GM12892 (cell line): ENCODE data around the gene GCC2.
"Not testable (repeated sequence)": the region's sequence is repeated elsewhere in the genome, so short reads cannot be mapped to it uniquely, and the experiment has no call there.

Experiments used
- DNase-seq: peaks from one replicate; pipeline ENCODE4 v3.0.0; 2011; ENCODE audit not compliant: insufficient read length
- FAIRE-seq: peaks from 2 replicates; lab custom pipeline; 2011; peaks lifted over from hg19 to GRCh38; lab: Jason Lieb, UNC
- POLR2A ChIP-seq: IDR thresholded peaks from 2 replicates; pipeline ENCODE4 v1.6.1; 2011; ENCODE audit warnings: low read depth, low read length, control low read depth
- POLR2AphosphoS5 ChIP-seq: IDR thresholded peaks from 2 replicates; pipeline ENCODE4 v1.6.1; 2011; ENCODE audit warnings: low read depth, low read length, control low read depth
- TAF1 ChIP-seq: IDR thresholded peaks from 2 replicates; pipeline ENCODE4 v1.6.1; 2011; ENCODE audit warnings: low read depth, mild to moderate bottlenecking, control low read depth, low read length, borderline replicate concordance

The GCC2 gene

GRCh38 chr2:108414256-108414876, 34.6 kb upstream of the GCC2 start:
- DNase-seq (no peak), FAIRE-seq (peak; percentile 68)
- no peak for TF ChIP-seq POLR2AphosphoS5
- no peak for TF ChIP-seq POLR2A
- no peak for TF ChIP-seq TAF1

DNA sequence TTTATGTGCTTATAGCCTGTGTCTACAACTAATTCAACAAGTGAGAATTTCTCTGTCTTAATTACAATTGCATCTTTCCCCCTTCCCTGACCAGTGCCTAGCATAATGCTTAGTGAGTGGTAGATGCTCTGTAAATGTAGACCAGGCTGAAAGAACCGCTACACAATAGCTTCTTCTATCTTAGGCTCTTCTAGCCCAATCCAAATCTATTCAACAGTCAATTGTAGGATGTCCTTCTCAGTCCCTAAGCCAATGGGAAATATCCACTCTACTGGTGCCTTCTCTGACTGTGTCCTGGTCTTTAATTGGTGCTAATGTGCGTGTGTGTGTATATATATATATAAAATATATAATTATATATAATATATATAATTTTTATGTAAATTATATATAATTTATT, 34.1 kb upstream of the GCC2 start:
- FAIRE-seq (peak; percentile 44), DNase-seq (no peak)
- no peak for TF ChIP-seq TAF1
- TF ChIP-seq POLR2AphosphoS5: no peak
- TF ChIP-seq POLR2A: no peak

DNA sequence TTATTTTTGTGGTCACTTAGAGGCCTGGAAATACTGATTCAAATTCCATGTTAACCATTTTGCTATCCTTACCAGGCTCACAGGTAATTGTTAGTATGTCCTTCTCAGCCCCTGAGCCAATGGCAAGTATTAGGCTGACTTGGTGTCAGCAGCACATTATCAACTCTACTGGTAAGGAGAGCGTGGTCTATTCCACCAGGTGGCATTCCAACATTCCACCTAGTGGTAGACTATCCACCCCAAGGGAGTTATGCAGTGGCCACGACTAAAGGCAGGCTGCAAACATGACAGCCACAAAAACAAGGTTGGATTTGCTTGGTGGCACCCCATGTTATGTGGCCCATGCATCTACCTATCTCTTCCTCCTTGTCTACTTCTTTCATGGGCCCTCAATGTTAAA, 31.8 kb upstream of the GCC2 start:
- no peak for DNase-seq
- FAIRE-seq: no peak
- TF ChIP-seq POLR2AphosphoS5 (no peak), POLR2A (no peak), TAF1 (no peak)

- no peak for TF ChIP-seq TAF1
- no peak for TF ChIP-seq POLR2A
- TF ChIP-seq POLR2AphosphoS5: no peak
- FAIRE-seq (no peak), DNase-seq (no peak)
These were observed 30.6 kb upstream of the GCC2 start for GRCh38 chr2:108418416-108418815.

DNA sequence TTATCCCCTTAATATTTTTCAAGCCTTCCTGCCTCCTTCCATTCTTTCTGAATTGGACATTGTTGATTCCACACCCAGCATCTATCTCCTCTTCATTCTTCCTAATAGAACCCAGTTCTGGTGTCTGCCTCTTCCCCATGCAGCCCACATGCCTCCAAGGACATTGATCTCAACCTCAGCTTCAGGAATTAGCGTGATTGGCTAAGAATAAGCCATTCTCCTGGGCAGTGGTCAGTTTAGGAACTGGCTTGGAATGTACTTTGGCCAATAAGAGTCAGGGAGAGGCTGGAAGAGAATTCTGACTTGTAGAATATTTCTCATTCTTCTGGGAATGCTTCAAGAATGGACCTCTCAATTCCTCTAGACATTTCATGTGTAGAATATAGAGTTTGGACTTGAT, 25.9 kb upstream of the GCC2 start:
- TF ChIP-seq POLR2AphosphoS5 (no peak), POLR2A (no peak), TAF1 (no peak)
- DNase-seq (no peak), FAIRE-seq (no peak)

- no peak for FAIRE-seq
- no peak for DNase-seq
- TF ChIP-seq POLR2A: no peak
- no peak for TF ChIP-seq TAF1
- no peak for TF ChIP-seq POLR2AphosphoS5
These were observed 25.3 kb upstream of the GCC2 start for GRCh38 chr2:108423502-108424251.

GRCh38 chr2:108428286-108429009, 20.6 kb upstream of the GCC2 start:
- TF ChIP-seq POLR2A: no peak
- no peak for TF ChIP-seq TAF1
- TF ChIP-seq POLR2AphosphoS5: no peak
- DNase-seq (no peak), FAIRE-seq (no peak)

GRCh38 chr2:108435578-108435977, 13.4 kb upstream of the GCC2 start:
- FAIRE-seq, DNase-seq: not testable (repeated sequence)

GRCh38 chr2:108436976-108437375, 12.0 kb upstream of the GCC2 start:
- FAIRE-seq: no peak
- no peak for TF ChIP-seq POLR2AphosphoS5
- no peak for TF ChIP-seq TAF1
- TF ChIP-seq POLR2A: no peak

DNA sequence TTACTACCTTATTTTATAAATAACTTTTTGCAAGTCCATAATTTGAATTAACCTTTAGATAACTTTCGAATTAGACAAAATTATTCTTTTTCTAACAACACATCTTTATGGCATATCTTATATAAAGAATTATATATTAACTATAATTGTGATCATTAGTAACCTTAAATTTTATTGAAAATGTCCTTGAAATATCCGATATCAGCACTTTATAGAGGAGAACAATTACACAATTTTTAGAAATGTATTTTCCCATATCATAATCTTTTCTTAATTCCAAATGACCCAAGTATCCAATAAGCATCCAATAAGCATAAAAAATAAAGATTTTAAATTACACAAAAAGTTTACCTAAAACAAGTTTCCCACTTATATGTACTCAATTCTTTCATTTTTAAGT, 7.3 kb upstream of the GCC2 start:
- DNase-seq: no peak
- FAIRE-seq: no peak

More at GRCh38 chr2:108436976-108437375, 12.0 kb upstream of the GCC2 start:
- no peak for DNase-seq

DNA sequence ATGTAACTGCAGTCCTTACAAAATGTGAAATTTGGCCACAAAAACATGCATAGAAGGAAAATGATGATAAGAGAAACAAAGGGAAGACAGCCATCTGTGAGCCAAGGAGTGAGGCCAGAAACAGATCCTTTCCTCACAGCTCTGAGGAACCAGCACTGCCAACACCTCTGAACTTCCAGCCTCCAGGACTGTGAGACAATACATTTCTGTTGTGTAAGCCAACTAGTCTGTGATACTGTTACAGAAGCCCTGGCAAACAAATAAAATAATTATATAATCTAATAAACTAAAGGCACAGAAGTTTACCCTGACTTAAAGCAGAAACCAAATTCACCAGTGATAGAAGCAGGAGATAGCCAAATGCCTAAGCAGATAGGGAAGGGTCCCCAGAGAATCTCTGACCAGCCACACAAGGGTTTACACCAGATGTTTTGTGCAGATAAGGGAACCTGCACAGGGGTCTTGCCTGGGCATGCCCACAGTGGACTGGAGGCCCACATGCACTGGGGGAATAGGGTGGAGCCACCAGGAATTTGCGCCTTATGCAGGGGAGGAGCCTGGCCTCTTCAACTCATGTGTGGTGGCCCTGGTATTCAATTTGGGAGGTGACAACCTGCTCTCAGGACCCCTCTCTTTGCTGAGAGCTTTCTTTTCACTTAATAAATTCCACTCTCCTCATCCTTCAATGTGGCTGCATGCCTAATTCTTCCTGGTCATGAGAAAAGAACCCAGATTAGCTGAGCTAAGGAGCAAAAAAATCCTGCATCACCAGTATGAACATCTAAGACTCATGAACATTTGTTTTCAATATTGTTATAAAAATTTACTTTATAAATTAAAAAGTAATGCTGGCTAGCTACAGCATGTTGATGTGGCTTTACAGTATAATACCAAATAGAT, 3.8 kb upstream of the GCC2 start:
- no peak for DNase-seq

More for the DNA sequence above, 7.3 kb upstream of the GCC2 start:
- TF ChIP-seq POLR2A (no peak), POLR2AphosphoS5 (no peak), TAF1 (no peak)

More for the DNA sequence above, 3.8 kb upstream of the GCC2 start:
- TF ChIP-seq TAF1 (no peak), POLR2A (no peak), POLR2AphosphoS5 (no peak)
- no peak for FAIRE-seq
